ENCODE results near the gene LDHAL6A.
"Not testable (repeated sequence)": the region's sequence is repeated elsewhere in the genome, so short reads cannot be mapped to it uniquely, and the experiment has no call there.

Gene LDHAL6A

DNA sequence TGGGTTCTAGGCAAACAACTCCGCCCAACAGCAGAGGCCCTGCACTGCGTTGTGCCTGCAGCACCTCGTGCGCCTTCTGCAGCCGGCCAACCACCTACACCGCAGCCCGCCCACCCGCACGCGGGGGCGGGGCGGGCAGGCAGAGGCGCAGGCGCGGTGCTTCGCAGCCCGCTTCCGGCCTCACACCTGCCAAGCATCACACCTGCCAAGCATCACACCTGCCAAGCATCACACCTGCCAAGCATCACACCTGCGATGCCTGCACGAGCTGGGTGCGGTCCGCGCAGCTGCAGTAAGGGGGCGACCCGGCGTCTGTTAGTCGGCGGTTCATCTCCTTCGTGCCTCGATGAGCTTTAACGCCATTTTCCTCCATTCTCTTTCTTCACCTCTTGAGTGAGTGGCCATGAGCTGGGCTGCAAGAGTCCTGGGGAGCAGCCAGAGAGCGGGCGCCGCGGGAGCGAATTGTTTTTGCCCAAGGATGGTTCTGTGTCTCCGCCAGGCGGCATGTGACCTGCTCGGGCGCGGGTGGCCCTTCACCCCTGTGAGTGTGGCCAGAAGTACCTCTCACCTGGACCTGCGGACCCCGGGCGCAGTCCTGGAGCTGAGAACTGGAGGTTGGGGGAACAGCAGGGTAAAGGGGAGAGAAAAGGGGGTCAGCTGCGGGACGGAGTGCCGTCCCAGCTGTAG is at the start of gene LDHAL6A:
Gene LDHAL6A (plus strand): TSS at position 171 of the 687 bp plus-strand sequence. CDS start 825 bp downstream, outside the sequence.
- peak; percentile 26 for DNase-seq

DNA sequence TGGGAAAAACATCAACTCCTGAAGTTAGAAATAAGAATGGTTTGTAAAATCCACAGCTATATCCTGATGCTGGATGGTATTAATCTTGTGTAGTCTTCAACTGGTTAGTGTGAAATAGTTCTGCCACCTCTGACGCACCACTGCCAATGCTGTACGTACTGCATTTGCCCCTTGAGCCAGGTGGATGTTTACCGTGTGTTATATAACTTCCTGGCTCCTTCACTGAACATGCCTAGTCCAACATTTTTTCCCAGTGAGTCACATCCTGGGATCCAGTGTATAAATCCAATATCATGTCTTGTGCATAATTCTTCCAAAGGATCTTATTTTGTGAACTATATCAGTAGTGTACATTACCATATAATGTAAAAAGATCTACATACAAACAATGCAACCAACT is 48.3 kb upstream of the LDHAL6A start:
- not testable (repeated sequence) for DNase-seq

- peak; percentile 36 for DNase-seq
Measured at GRCh38 chr11:18408558-18409291, 46.9 kb upstream of the LDHAL6A start.

DNA sequence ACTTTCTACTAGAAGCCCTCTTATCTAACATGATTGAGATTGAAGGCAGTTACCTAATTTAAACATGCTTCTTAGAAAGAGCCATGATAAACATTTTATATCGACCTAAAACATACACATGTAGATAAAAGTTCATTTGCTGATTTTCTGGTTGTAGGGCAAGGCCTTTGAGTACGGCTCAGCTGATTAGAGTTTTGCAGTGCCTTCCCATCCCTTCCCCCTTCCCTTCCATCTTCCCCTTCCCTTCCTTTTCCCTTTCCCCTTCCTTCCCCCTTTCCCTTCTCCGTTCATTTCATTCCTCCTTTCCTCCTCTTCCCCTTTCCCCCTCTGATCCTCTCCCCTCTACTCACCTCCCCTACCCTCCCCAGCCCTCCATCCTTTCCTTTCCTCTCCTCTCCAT is 39.2 kb upstream of the LDHAL6A start:
- DNase-seq = no peak

- DNase-seq = no peak
Measured at GRCh38 chr11:18419040-18419439, 36.6 kb upstream of the LDHAL6A start.

DNA sequence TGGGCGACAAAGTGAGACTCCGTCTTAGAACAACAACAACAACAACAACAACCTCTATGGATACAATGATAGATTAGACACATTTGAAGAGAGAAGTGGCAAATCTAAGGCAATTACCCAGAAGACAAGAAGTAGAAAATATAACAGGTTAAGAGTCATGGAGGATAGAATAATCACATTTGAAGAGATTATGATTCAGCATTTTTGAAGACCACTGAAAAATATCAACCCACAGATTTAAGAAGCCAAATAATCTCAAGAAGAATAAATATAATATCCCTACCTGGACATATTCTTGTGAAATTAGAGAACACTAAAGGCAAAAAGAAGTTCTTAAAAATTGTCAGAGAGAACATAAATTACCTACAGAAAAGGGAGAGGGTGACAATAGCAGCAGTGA is 35.6 kb upstream of the LDHAL6A start:
- no peak for DNase-seq

- DNase-seq = no peak
Measured at GRCh38 chr11:18427240-18427639, 28.4 kb upstream of the LDHAL6A start.

DNA sequence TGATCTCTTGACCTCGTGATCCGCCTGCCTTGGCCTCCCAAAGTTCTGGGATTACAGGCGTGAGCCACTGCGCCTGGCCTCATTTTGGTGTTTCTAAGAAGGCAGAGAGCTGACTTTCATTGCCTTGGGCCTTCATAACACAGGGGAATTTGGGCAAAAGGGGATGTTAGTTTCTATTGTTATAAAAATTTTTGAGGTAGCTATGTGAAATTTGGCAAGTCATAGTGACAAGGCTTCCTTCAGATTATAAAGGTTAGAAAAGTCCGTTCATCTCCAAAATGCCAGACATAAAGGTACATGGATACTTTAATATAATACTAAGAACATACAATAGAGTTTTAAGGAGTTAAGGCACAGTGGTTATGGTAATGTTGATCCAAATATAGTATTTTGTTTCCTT is 26.3 kb upstream of the LDHAL6A start:
- DNase-seq = no peak

DNA sequence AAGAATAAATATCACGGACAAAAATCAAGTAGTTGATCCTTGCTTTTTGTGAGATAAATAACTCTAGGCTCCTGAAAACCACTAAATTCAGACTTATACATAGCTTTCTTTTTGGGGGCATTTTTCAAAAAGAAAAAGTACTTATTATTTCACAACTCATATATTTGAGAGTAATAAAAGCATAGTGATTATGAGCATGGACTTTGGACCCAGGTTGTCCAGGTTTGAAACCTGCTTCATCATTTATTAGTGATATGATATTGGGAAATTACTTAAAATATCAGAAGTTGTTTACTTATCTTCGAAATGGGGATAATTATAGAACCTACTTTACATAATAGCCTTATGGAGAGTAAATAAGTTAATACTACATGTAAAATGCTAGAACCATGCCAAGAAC is 17.0 kb upstream of the LDHAL6A start:
- DNase-seq = no peak

DNA sequence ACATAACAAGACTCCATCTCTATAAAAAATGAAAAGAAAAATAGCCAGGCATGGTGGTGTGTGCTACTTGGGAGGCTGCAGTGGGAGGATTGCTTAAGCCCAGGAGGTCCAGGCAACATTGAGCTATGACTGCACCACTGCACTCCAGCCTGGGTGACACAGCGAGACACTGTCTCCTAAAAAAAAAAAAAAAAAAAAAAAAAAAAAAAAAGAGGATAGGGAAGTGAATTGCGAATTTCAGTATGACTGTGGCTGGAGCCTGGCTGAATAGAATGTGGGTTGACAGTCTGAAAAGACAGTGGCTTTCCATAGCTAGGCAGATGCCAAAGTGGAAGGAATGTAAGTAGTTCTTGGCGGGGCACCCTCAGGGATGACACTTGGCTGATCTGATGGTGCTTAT is 6.4 kb upstream of the LDHAL6A start:
- no peak for DNase-seq

DNA sequence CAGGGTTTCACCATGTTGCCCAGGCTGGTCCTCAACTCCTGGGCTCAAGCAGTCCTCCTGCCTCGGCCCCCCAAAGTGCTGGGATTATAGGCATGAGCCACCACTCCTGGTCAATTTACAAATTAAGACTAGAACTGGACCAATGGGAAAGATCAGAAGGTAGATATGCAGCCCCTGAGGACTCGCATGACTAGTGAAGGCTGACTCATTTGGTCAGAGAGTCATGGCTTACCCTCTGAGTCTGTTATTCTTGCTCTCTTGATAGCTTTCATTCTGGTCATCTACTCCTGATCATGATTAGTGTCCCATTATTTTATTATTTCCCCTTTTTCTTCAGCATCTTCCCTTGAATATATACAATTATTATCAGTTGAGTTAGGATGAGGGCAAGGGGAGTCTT is 2.7 kb upstream of the LDHAL6A start:
- no peak for DNase-seq

DNA sequence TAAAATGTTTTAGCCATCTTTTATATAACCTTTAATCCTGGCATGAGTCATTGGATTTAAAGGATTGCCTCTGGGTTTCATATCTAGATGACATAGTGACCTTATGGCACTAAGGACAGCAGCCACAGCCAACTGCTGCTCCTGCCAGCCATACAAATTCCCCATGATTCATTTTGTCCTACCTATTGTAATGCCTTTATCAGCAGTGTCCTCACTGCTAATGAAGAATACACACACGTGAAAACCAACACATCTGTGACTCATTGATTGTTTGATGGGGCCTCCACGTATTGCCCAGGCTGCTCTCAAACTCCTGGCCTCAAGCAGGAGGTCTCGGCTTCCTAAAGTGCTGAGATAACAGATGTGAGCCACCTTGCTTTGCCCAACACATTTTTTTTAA is 1.8 kb downstream of the LDHAL6A start:
- no peak for DNase-seq

DNA sequence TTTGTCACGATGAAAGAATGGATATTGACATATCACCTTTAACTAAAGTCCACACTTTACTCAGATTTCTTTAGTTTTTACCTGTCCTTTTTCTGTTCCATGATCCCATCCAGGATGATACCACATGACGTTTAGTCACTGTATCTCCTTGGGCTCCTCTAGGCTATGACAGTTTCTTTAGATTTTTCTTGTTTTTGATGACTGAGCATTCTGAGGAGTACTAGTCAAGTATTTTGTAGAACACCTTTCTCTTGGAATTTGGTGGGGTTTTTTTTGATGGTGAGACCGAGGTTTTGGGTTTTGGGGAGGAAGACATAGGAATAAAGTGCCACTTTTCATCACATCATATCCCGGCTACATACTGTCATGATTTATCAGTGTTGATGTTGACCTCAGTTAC is 4.0 kb downstream of the LDHAL6A start:
- DNase-seq = no peak

DNA sequence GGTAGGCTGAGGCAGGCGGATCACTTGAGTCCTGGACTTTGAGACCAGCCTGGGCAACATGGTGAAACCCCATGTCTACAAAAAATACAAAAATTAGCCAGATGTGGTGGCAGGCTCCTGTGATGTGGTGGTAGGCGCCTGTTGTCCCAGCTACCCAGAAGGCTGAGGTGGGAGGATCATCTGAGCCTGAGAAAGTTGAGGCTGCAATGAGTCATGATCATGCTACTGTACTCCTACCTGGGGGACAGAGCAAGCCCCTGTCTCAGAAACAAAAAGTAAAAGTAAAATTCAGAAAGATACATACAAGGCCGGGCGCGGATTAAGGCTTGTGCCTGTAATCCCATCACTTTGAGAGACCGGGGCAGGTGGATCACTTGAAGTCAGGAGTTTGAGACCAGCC is 6.3 kb downstream of the LDHAL6A start:
- no peak for DNase-seq

GRCh38 chr11:18463439-18463838 is 7.8 kb downstream of the LDHAL6A start:
- DNase-seq = no peak

- DNase-seq = no peak
Measured at GRCh38 chr11:18466402-18466801, 10.7 kb downstream of the LDHAL6A start.

DNA sequence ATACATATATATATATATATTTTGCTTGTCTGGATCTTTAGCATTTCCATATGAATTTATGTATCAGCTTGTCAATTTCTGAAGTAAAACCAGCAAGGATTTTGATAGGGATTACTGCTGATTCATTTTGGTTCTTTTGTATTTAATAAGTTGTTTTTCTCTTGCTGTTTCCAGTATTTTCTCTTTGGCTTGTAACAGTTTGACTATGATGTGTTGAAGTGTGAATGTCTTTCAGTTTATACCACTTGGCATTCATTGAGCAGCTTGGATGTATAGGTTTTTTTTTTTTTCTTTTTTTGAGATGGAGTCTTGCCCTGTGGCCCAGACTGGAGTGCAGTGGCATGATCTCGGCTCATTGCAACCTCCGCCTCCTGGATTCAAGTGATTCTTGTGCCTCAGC is 12.4 kb downstream of the LDHAL6A start:
- no peak for DNase-seq

- no peak for DNase-seq
Measured at GRCh38 chr11:18468961-18469360, 13.3 kb downstream of the LDHAL6A start.

GRCh38 chr11:18471995-18472394 is 16.3 kb downstream of the LDHAL6A start:
- DNase-seq = no peak

GRCh38 chr11:18472587-18472986 is 16.9 kb downstream of the LDHAL6A start:
- no peak for DNase-seq

DNA sequence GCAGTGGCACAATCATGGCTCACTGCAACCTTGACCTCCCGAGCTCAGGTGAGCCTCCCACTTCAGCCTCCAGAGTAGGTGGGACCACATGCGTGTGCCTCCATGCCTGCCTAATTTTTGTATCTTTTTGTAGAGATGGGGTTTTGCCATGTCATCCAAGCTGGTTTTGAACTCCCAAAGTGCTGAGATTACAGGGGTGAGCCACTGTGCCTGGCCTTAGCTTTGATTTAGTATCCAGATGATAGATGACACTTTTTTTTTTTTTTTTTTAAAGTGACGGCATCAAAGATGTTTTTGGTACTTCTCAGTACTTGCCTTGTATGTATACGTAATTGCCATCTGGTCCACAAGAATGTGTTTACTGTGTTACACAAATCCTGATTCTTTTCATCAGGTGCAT is 23.4 kb downstream of the LDHAL6A start:
- no peak for DNase-seq

- no peak for DNase-seq
Measured at GRCh38 chr11:18485913-18486528, 30.4 kb downstream of the LDHAL6A start.

DNA sequence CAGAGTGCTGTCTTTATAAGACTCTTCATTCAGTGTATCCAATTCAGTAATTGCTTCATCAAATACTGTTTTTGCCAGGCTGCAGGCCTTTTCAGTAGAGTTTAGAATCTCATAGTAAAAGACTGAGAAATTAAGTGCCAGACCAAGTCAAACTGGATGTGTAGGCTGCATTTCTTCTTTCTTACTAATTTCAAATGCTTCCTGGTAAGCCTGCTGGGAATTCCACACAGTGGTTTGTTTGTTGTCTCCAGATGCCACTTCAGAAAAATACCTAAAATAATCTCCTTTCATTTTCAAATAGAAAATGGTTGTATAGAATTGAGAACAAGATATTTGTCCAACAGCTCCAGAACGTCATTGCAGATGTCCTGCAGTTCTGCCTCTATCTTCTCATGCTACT is 34.7 kb downstream of the LDHAL6A start:
- no peak for DNase-seq

Data from CD4-positive, alpha-beta T cell treated with Interleukin-10 for 1 hour (primary cell).